NT2/D1 (cell line): ENCODE results near the gene TIAL1.

Experiments
- SUZ12 ChIP-seq: IDR thresholded peaks from 2 replicates; pipeline ENCODE4 v1.6.1; 2011; ENCODE audit not compliant: insufficient read length, insufficient read depth; ENCODE audit errors: extremely low read depth
- YY1 ChIP-seq: IDR thresholded peaks from 2 replicates; pipeline ENCODE4 v1.6.1; 2011; ENCODE audit not compliant: insufficient read length, insufficient read depth
- ZNF274 ChIP-seq: IDR thresholded peaks from 2 replicates; pipeline ENCODE4 v1.6.1; 2011; ENCODE audit warnings: mild to moderate bottlenecking, low read depth, low read length

GRCh38 chr10:119575991-119576390, 20.8 kb downstream of the TIAL1 start:
- TF ChIP-seq YY1 (no peak), SUZ12 (no peak), ZNF274 (no peak)
